Fibroblast of skin of left quadriceps (primary cell): ENCODE measurements around the gene PTCHD4.
"Not testable (repeated sequence)": the region's sequence is repeated elsewhere in the genome, so short reads cannot be mapped to it uniquely, and the experiment has no call there.

Experiments
- DNase-seq, 2 experiments: peaks; one replicate each; pipeline ENCODE4 v3.0.0-alpha.2; 2013; ENCODE audit warnings: low read depth in 2 of 2

The PTCHD4 gene

DNA sequence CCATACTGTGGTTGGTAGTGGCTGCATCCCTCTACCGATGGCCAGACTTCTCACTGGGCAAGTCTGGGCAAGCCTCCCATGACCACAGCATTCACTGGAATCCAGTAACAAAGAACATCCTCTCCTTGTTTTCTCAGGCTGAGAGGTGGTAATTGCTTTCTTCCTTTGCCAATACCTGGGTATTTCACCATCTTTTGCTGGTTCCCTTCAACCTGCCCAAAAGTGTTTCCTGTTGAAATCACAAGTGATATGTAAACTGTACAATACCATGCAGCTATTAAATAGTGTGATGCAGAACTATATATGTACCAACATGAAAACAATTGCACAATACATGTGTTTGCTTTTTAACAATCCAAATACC, at the start of gene PTCHD4:
Gene PTCHD4, minus strand, starts transcription at position 55 of the 364 bp plus-strand sequence. CDS start 42,240 bp downstream, outside the sequence.
- DNase-seq: no peak

DNA sequence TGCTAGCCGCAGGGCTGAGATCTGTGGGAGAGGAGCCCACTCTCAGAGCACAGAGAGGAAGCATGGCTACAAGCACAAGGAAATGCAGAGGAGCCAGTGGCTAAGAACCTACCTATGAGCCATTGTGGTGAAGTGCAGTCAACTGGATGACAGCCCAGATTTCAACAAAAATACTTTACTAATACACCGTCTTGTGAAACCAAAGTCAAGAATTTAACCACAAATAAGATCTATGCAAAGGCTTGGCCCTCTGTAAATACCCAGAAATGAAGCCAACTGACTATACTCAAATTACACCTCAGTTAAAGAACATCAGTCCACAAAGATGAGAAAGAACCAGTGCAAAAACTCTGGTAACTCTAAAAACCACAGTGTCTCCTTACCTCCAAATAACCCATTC, 40.1 kb upstream of the PTCHD4 start:
- DNase-seq: peak; percentile 32 to 37

DNA sequence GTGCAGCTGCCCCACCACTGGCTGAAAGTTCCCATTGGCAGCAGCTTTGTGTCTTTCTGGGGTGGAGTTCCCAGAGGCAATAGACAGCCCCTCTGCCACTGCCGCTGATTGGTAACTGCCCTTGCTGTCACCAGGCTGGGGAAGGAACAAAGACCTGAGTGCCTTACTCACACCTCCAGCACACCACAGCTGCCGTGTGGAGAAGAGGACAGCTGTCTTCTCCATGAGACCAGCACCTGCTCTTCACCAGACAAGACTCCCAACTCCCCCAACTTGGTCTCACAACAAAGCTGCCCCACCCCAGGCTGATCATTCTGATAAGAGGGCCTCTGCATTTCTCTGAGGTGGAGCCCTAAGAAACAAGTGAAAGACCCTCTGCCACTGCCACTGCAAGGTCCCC, 39.7 kb upstream of the PTCHD4 start:
- DNase-seq: no peak

DNA sequence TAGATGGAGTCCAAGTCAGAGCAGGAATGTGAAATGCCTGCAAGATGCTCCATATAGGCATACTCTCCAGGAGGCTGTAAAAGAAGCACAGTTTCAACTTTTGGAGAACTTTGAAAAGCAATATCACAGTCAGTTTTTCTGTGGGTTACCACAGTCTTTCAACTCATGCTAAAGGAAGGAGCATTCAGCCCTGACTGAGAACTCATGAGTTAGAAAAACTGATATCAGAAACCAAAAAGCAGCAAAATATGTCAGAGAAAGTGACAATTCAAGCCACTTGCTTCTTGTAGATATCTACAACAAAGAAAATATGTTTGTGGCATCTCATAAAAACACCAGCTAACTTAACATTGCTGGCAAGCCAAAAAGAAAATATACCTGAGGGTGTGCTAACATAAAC, 36.1 kb upstream of the PTCHD4 start:
- no peak for DNase-seq

DNA sequence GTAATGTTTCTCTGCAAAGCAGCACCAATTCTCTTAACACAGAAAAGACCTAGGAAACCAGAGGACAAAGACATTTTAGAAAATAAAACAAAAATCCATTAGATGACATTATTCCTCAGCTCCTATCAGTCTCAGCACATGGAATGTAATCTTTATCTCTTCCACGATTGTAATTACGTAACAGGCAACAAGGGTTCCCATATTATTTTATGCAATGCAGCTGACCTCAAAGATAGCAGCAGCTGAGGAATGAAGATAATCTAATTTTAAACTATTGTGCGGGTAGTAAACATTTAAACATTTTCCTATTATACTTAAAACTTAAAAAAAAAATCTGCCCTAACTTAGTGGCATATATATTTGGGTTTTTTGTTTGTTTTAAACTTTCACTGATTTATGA, 33.0 kb upstream of the PTCHD4 start:
- DNase-seq: no peak

DNA sequence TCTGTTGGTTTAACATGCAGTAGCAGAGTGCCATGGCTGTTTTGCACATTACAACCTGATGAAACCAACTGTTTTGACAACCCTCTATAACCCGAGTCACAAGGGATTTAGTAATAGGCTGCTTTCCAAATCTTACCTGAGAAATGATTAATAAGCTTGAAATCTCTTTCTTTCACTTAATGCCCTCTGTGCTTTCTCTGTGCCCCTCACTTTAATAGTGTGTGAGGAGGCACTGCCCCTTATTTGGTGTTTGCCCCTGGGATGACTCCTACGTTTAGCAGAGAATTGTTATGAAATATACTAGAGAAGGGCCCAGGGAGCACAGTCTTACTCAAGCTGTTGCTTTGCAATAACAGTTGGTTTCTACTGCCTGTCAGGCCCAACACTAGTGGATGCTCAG, 31.0 kb upstream of the PTCHD4 start:
- DNase-seq: no peak

DNA sequence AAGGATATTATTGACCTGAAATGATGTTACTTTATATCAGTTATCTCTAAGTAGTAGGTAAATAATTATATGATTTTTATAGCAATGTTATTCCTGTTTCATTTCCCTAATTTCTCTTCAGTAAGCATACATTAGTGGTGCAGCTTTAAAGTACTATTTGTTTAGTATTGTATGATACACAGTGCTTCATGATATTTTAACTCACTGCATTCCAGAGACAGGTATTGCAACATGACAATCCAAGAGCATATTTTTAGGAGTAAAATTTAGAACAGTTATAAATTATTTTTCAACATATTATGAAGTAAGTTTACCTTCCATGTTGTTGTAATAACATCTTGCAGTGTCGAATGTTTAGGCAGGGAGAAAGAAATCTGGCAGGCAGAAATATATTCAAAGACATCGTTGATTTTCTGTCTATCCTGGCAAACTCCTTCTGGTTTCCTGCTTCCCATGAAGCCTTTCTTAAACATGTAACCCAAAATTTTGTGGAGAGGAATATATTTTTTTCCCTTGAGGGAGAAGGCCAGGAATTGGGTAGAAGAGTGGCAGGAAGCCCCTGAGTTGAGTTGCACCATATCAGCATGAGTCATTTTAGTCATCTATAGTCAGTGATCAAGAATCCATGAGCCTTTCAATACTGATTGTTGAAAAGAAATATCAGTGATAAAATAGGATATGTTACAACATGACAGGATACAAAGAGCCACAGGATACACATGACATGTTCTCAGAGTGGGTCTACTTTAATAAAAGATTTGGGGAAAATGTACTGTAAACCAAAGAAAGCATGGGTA, 29.0 kb upstream of the PTCHD4 start:
- DNase-seq: no peak

DNA sequence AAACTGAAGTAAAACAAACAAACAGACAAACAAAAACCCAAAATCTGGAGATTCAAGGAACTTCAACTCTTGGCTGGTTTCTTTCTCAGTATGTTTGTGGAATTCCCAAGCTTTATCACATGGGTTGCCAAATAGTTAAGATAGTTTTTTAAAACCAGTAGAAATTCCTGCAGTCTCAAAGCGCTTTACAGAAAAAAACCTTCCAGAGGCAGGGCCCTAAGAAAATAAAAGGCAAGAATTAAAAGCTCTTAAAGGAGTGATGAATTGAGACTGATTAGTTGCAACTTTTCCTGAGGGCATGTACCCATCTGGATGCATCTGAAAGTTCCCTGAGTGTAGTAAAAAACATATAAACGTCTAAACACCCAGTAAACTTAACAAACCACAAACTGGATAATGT, 25.9 kb upstream of the PTCHD4 start:
- peak in 1 of 2 experiments; percentile 2 for DNase-seq

DNA sequence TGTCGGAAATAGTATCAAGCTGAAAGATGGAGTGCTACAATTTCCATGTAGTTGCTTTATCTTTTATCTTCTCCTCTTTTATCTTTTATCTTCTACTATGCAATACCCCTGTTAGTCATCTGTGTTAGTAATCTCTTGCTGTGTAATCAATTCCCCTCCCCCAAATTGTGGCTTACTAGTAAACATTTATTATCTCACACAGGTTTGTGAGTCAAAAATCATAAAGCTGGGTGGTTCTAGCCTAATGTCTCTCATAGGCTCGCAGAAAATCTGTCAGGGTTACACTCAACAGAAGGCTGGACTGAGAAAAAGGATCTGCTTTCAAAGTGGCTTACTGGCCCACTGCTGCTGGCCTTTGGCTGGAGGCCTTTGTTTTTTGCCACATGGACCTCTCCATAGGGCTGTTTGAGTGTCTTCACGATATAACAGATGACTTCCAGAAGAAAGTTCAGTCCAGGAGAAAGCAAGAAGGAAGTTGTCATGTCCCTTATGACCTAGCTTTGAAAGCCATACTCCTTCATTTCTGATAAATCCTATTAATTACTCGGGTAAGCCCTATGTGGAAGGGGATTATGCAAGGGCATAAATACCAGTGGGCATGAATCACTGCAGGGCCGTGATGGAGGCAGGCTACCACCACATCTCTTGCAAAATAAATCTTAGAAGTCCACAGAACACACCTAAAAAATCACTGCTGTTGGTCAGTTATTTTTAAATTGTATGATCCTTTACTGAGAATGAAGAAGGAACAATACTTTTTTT, 24.5 kb upstream of the PTCHD4 start:
- DNase-seq: peak; percentile 26 to 27

DNA sequence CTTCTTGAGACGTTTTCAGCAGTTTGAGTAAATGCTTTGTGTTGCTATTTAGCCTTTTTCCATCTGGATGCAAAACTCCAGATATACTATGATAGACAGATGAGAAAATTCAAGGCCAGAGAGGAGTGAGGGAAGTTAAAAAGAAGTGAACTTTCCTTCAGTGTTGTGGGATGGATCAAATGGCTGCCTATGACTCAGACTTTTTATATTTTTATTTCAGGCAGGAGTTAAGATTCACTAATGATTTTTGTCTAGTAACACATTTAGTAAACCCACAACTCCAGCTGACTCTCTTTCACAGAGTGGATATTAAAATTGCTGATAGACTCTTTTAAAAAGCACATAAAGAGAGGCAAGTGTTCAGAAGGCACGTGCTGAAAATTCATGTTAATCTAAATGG, 23.2 kb upstream of the PTCHD4 start:
- DNase-seq: no peak

DNA sequence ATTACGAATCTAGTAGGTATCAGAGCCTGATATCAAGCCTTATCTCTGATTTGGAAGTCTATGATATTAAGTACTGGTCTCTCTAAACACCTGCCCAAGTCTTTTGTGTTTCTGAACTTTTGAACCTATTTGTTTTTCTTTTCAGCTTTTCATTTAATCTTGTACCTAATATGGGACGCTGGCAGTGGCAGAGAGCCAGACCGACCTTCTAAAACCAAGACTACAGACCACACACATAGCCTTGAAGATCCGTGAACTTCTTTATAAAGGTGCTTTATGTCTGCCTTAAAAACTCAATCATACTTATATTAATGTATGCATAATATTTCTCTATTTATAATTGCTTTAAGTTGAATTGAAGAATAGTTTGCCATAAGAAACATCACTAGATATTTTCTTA, 12.6 kb upstream of the PTCHD4 start:
- DNase-seq: no peak

DNA sequence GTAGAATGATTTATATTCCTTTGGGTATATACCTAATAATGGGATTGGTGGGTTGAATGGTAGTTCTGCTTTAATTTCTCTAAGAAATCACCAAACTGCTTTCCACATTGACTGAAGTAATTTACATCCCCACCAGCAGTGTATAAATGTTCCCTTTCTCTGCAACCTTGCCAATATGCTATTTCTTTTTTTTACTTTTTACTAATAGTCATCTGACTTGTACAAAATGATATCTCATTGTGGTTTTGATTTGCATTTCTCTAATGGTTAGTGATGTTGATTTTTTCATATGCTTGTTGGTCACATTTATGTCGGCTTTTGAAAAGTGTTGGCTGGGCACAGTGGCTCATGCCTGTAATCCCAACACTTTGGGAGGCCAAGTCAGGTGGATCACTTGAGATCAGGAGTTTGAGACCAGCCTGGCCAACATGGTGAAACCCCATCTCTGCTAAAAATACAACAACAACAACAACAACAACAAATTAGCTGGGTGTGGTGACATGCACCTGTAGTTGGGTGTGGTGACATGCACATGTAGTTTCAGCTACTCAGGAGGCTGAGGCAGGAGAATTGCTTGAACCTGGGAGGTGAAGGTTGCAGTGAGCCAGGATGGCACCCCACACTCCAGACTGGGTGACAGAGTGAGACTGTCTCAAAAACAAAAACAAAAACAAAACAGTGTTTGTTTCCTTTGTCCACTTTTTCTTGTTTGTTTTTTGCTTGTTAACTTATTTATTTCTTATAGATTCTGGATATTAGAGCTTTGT, 11.2 kb upstream of the PTCHD4 start:
- not testable (repeated sequence) for DNase-seq

DNA sequence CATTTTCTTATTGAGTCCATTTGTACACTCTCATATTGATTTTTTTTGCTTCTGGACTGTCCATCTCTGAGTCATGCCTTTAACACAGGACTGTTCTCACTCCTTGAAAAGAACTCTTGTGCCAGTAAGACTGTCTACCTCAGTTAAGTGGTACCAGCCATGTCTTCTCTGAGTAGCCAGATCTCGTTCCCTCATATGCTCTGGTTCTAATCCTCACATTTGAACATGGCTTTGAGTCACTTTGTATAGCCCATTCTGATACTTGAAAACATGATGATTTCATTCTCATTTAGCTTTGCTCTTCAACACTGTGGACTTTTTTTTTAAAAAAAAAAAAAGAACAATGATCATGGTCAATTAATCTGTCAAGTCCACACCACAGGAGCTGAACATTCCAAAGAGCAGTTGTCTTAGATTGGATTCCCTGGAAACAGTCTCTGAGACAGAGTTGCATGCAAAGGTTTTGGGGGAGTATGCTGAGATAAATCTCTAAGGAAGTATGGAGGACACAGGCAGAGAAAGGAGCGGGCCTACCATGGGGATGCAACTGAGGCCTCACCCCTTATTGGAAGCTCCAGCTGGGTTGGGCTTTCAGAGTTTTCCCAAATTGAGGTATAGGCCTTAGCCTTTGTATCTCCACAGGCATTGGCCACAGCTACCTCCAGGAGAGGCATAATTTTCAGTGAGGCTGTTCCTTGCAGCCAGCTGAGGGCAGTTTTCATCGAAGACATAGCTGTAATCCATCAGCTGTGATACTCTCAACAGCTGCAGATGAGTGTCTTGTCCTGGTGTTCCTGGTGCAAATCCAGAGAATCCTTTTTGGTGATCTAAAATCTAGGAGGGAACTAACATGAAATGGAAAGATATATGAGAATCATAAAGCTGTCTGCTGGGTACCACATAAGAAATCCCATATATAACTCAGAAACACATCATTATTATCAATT, 6.0 kb upstream of the PTCHD4 start:
- no peak for DNase-seq

DNA sequence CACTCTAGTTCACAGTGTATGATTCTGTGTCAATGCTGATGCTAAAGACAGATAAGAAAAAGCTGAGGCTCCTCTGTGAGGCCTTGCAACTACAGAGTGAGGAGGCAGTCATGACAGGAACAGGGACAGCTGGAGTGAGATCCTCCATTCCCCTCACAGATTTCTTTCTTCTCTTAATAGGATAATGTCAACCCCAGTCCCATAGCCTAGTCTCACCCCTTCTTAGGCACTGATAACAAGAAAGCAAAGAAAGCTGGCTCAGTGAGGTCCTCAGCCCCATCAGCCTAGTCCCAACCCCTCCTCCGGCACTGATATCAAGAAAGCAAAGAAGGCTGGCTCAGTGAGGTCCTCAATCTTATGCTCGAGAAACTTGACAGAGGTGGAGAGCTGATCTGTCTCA, 2.1 kb upstream of the PTCHD4 start:
- DNase-seq: no peak

DNA sequence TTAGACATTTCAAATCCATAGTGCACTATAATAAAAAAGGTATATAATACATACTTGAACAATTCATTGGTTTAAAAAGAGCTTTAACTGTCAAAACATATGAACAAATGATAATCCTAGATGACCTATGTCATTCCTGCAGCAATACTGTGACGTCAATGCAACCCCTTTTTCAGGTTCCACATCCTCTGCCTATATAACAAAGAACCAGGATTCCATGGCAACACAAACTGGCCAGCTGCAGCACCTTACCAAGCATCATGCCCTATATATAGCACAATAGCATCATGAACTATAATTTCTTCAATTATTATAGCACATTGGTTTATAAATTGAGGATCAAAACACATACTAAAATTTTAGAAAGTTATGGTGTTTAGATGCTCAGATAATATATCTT, 578 bp upstream of the PTCHD4 start:
- DNase-seq: no peak

DNA sequence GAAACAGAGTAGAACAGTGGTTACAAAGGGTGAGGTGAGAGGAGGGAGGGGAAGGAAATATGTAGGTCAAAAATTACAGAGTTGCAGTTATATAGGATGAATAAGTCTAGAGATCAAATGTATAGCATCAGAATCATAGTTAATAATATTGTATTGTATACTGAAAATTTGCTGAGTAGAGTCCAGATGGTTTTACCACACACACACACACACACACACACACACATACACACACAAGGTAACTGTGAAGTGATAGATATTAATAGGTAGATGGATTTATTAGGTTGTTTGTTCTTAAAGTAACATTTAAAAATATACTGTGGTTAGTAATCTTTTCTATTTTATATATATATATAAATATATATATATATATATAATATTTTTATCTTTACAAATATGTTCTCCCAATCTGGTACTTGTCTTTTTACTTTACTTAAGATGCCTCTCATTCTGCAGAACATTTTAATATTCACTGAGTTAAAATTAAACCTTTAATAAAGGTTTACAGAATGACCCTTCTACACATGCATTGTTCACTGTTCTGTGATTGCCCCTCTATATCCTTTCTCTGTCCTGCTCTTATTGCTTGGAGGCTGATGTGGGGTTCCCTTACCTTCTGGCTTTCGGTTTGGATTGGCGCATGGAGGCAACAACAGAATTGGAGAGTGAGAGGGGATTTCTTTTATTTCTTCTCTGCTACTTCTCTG, 408 bp downstream of the PTCHD4 start:
- DNase-seq: no peak

DNA sequence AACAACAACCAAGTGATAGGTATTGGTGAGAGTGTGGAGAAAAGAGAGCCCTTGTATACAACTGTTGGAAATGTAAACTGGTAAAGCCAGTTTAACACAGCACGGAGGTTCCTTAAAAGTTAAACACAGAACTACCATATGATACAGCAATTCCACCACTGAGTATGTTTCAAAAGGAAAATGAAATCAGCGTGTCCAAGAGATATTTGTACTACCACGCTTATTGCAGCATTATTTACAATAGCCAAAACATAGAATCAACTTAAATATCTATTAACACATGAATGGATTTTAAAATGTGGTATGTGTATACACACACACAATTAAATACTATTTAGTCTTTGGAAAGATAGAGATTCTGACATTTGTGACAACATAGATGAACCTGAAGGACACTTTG, 1.1 kb downstream of the PTCHD4 start:
- DNase-seq: no peak

DNA sequence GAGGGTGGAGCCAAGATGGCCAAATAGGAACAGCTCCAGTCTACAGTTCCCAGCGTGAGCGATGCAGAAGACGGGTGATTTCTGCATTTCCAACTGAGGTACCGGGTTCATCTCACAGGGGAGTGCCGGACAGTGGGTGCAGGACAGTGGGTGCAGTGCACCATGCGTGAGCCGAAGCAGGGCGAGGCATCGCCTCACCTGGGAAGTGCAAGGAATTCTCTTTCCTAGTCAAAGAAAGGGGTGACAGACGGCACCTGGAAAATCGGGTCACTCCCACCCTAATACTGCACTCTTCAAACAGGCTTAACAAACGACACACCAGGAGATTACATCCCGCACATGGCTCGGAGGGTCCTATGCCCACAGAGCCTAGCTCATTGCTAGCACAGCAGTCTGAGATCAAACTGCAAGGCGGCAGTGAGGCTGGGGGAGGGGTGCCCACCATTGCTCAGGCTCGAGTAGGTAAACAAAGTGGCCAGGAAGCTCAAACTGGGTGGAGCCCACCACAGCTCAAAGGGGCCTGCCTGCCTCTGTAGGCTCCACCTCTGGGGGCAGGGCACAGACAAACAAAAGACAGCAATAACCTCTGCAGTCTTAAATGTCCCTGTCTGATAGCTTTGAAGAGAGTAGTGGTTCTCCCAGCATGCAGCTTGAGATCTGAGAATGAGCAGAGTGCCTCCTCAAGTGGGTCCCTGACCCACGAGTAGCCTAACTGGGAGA, 8.4 kb downstream of the PTCHD4 start:
- DNase-seq: not testable (repeated sequence)

DNA sequence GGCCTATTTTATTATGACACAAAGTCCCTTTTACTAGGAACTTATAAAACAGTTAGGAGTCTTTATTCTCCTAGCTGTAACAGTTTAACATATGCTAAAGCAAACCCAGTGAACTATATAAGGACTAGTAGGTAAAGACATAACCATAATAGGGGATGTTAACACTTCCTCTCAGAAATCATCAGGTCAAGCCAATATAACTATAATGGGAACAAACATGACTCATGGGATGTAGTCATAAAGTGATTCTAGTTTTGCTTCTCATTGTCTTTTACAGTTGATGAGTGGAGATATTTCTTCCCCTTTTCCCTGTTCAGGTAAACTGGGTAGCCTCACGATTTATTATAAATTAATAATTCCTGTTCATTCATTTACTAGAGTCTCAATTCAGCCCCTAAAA, 9.7 kb downstream of the PTCHD4 start:
- no peak for DNase-seq

DNA sequence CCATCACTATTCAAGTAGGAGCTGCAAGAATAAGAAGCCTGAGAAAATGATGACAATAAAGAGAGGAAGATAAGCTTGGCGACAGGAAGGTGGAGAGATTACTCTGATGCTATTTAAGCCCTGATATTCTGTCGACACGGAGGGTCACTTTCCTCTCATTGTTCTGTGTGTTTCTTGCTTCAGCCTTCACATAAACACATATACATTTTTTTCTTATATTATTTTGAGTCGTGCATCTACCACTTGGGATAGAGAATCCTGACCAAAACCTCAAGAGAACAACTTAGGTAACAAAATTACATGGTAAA, 10.5 kb downstream of the PTCHD4 start:
- DNase-seq: no peak
